CMK (cell line): Measurements from ENCODE around the gene NMRAL1.

Experiments
- DNase-seq: peaks from one replicate; pipeline ENCODE4 v3.0.0-alpha.2; 2010; ENCODE audit warnings: low read depth

Gene NMRAL1

GRCh38 chr16:4465977-4466779 lies 8.2 kb downstream of the NMRAL1 start:
- no peak for DNase-seq

- DNase-seq: no peak
Observed at GRCh38 chr16:4463522-4464163, 10.8 kb downstream of the NMRAL1 start.

GRCh38 chr16:4461250-4462085 lies 13.0 kb downstream of the NMRAL1 start:
- no peak for DNase-seq

GRCh38 chr16:4460936-4461249 lies 13.5 kb downstream of the NMRAL1 start:
- DNase-seq: no peak

- DNase-seq: no peak
Observed at GRCh38 chr16:4455951-4456350, 18.5 kb downstream of the NMRAL1 start.

- DNase-seq: no peak
Observed at GRCh38 chr16:4455081-4455480, 19.3 kb downstream of the NMRAL1 start.

GRCh38 chr16:4454623-4455022 lies 19.8 kb downstream of the NMRAL1 start:
- no peak for DNase-seq

- no peak for DNase-seq
Observed at GRCh38 chr16:4452674-4453073, 21.8 kb downstream of the NMRAL1 start.

GRCh38 chr16:4450931-4451519 lies 23.4 kb downstream of the NMRAL1 start:
- no peak for DNase-seq

- no peak for DNase-seq
Observed at GRCh38 chr16:4450430-4450829, 24.0 kb downstream of the NMRAL1 start.

- DNase-seq: no peak
Observed at GRCh38 chr16:4443986-4444385, 30.4 kb downstream of the NMRAL1 start.

GRCh38 chr16:4443271-4443670 lies 31.2 kb downstream of the NMRAL1 start:
- DNase-seq: no peak

GRCh38 chr16:4442371-4442770 lies 32.1 kb downstream of the NMRAL1 start:
- DNase-seq: no peak

GRCh38 chr16:4437366-4437765 lies 37.1 kb downstream of the NMRAL1 start:
- DNase-seq: no peak

- no peak for DNase-seq
Observed at GRCh38 chr16:4435337-4436067, 38.9 kb downstream of the NMRAL1 start.

- DNase-seq: no peak
Observed at GRCh38 chr16:4433914-4434787, 40.3 kb downstream of the NMRAL1 start.

GRCh38 chr16:4433228-4433627 lies 41.2 kb downstream of the NMRAL1 start:
- DNase-seq: no peak

- no peak for DNase-seq
Observed at GRCh38 chr16:4431023-4431422, 43.4 kb downstream of the NMRAL1 start.

GRCh38 chr16:4428500-4428899 lies 45.9 kb downstream of the NMRAL1 start:
- no peak for DNase-seq

GRCh38 chr16:4426722-4427372 lies 47.6 kb downstream of the NMRAL1 start:
- no peak for DNase-seq
